Activated CD4-positive, alpha-beta T cell treated with anti-CD3 and anti-CD28 coated beads, Interleukin-2, amount 50 U/mL, for 16 hours (primary cell): Measurements from ENCODE around the gene CAPN11.
"Not testable (repeated sequence)": the region's sequence is repeated elsewhere in the genome, so short reads cannot be mapped to it uniquely, and the experiment has no call there.

Source experiments
- DNase-seq: peaks from one replicate; pipeline ENCODE4 v3.0.0-alpha.2; 2020

CAPN11 gene

DNA sequence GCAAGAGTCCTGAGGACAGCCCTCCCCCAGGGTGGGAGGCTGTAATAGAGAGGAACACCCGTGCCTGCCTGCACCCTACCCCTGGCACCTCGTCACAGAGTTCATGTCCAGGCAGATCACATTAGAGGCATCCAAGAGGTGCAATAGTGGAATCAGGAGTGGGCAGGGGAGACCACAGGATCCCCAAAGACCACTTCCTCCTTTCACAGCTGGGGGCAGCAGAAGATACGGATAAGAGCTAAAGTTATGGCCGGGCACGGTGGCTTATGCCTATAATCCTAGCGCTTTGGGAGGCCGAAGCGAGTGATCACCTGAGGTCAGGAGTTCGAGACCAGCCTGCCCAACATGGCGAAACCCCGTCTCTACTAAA lies 1.5 kb upstream of the CAPN11 start:
- DNase-seq, result no peak

DNA sequence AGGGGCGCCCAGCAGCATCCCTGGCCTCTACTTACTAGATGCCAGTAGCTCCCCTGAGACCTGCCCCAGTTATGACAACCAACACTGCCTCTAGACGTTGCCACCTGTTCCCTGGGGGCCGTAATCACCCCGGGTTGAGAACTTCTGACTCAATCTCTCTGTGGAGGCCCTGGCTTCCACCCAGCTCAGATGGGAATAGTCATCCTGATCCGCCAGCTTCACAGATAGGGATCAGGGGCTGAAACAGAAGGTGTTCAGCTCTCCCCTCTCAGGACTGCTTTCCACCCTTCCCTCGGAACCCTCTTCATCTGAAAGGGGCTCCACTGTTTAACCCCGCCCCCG lies 3.3 kb downstream of the CAPN11 start:
- DNase-seq, result no peak

GRCh38 chr6:44162876-44163625 lies 4.4 kb downstream of the CAPN11 start:
- DNase-seq, result no peak

DNA sequence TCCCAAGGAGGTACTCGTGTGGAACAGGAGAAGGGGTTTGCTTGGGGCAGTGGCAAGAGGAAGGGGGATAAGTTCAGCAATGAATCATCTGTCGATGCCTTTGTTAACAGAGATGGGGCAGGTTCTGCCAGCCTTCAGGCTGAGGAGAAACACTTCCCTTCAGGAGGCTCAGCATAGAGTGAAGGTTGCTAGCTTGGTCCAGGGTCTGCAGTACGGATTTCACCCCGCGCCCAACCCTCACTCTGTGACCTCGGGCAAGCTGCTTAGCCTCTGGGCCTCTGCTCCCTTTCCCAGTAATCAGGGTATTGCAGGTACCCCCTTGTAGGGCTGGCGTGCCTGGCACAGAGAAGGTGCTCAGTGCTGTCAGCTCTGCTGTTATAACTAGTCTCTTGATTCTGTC lies 7.5 kb downstream of the CAPN11 start:
- DNase-seq, result no peak

GRCh38 chr6:44166591-44167184 lies 8.1 kb downstream of the CAPN11 start:
- DNase-seq, result no peak

- DNase-seq, result no peak
Observed at GRCh38 chr6:44167567-44167966, 8.9 kb downstream of the CAPN11 start.

GRCh38 chr6:44169154-44169553 lies 10.5 kb downstream of the CAPN11 start:
- no peak for DNase-seq

- no peak for DNase-seq
Observed at GRCh38 chr6:44169886-44170570, 11.4 kb downstream of the CAPN11 start.

DNA sequence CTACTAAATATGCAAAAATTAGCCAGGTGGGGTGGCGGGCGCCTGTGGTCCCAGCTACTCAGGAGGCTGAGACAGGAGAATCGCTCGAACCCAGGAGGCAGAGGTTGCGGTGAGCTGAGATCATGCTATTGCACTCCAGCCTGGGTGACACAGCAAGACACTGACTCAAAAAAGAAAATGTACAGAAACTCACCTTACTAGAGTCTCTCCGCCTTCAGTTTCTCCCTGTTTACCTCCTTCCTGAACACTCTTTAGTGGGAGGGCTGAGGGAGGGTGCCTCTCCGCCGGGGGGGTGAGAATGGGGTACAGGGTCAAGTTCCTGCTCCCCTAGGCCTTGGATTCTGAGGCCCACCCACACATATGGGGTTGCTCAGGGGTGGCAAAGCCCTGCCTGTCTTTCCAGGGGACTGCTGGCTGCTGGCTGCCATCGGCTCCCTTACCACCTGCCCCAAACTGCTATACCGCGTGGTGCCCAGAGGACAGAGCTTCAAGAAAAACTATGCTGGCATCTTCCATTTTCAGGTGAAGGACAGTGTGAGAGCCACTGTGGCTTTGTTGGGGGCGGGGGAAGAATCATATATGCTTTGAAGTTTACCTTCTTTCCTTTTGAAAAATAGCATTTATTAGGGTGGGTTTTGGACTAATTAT lies 13.4 kb downstream of the CAPN11 start:
- no peak for DNase-seq

GRCh38 chr6:44172731-44173500 lies 14.3 kb downstream of the CAPN11 start:
- DNase-seq, result peak; percentile 78

GRCh38 chr6:44176130-44176761 lies 17.6 kb downstream of the CAPN11 start:
- no peak for DNase-seq

DNA sequence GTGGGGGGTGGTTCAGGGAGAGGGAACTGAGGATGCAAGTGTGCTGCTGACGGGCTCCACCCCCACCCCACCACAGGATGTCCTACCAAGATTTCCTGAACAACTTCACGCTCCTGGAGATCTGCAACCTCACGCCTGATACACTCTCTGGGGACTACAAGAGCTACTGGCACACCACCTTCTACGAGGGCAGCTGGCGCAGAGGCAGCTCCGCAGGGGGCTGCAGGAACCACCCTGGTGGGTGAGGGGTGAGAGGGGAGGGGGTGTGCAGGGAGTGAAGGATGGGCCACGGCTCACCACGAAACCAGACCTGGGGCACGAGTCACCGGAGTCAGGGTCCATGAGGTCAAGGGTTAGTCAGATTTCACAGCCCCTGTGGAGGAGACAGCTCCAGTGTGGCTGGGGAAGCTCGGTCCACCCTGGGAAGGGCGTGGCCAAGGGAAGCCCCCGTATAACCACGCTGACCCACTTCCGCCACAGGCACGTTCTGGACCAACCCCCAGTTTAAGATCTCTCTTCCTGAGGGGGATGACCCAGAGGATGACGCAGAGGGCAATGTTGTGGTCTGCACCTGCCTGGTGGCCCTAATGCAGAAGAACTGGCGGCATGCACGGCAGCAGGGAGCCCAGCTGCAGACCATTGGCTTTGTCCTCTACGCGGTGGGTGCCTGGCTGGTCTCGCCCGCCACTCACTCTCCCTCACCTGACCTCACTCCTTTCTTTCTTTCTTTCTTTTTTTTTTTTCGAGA lies 18.3 kb downstream of the CAPN11 start:
- DNase-seq, result peak; percentile 14

DNA sequence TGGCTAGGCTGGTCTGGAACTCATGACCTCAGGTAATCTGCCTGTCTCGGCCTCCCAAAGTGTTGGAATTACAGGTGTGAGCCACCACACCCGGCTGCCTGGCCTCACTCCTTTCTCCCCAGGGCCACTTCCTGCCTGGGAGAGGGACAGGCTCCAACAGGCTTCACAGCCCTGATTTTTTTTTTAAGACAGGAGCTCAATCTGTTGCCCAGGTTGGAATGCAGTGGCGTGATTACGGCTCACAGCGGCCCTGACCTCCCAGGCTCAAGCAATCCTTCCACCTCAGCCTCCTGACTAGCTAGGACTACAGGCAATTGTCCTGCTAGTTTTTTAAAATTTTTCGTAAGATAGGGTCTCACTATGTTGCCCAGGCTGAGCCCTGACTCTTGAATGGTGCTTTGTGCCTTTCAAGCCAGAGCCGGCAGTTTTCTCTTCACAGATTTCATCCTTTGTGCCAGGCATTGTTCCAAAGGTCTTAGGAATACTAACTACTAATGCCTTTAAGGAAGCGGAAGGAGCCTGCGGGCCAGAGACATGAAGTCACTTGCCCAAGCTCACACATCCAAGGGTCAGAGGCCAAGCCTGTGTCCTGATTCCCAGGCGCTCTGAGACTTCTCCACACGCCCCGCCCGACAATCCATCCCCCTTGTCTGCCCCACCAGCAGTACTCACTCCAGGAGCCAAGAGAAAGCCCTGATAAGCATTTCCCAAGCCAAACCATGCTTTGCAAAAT lies 19.2 kb downstream of the CAPN11 start:
- DNase-seq, result no peak

DNA sequence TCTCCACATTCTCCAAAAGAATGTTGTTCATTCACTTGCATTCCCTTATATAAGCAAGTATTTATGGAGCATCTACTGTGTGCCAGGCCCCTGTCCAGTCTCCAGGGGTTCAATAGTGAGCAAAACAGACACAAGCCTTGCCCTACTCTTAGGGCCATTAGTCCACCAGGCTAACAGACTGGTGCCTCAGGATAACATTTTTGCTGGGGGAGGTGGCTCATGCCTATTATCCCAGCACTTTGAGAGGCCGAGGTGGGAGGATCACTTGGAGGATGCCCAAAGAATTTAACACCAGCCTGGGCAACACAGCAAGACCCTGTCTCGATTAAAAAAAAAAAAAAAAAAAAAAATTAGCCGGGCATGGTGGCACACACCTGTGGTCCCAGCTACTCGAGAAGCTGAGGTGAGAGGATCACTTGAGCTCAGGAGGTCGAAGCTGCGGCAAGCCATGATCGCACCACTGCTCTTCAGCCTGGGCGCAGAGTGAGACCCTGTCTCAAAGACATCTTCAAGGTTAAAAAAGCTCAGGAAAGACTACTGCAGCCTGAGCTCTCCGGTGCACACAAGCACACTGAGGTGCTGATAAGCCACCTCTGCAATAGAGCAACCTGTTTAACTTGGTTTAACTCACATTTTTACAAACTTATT lies 19.9 kb downstream of the CAPN11 start:
- no peak for DNase-seq

GRCh38 chr6:44179072-44179536 lies 20.5 kb downstream of the CAPN11 start:
- no peak for DNase-seq

GRCh38 chr6:44179648-44180047 lies 21.0 kb downstream of the CAPN11 start:
- no peak for DNase-seq

DNA sequence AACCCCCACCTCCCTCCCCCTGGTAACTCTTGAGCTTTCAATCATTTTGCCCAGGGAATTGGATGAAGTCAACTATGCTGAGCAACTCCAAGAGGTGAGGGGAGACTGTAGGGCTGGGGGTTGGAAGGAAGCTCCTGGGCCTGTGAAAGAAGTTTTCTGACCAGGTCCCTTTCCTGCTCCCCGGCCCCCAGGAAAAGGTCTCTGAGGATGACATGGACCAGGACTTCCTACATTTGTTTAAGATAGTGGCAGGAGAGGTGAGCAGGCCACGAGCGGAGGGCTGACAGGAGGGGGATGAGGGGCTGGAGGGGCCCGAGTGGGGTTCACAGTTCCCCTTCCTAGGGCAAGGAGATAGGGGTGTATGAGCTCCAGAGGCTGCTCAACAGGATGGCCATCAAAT lies 21.8 kb downstream of the CAPN11 start:
- DNase-seq, result no peak

DNA sequence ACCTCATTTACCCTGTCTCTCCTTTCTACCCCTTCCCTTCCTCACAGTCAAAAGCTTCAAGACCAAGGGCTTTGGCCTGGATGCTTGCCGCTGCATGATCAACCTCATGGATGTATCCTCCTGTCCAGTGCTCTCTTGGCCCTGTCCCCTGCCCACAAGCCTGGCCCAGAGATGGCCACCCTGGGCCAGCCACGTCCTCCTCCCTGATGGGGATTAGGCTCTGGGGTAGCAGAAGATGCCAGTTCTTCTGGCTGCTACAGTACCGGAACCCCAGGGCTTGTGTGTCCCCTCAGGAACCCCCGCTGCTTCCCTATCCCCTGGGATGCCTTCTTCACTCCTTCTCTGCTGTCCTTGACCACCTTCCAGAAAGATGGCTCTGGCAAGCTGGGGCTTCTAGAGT lies 22.3 kb downstream of the CAPN11 start:
- no peak for DNase-seq

DNA sequence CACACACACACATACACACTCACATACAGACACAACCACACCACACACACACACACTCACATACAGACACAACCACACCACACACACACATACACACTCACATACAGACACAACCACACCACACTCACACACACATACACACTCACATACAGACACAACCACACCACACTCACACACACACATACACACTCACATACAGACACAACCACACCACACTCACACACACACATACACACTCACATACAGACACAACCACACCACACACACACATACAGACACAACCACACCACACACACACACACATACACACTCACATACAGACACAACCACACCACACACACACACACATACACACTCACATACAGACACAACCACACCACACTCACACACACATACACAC lies 23.2 kb downstream of the CAPN11 start:
- DNase-seq, result not testable (repeated sequence)

- no peak for DNase-seq
Observed at GRCh38 chr6:44182911-44183390, 24.3 kb downstream of the CAPN11 start.
